ENCODE data around the gene ITLN2.
"Not testable (repeated sequence)": the region's sequence is repeated elsewhere in the genome, so short reads cannot be mapped to it uniquely, and the experiment has no call there.

The ITLN2 gene

DNA sequence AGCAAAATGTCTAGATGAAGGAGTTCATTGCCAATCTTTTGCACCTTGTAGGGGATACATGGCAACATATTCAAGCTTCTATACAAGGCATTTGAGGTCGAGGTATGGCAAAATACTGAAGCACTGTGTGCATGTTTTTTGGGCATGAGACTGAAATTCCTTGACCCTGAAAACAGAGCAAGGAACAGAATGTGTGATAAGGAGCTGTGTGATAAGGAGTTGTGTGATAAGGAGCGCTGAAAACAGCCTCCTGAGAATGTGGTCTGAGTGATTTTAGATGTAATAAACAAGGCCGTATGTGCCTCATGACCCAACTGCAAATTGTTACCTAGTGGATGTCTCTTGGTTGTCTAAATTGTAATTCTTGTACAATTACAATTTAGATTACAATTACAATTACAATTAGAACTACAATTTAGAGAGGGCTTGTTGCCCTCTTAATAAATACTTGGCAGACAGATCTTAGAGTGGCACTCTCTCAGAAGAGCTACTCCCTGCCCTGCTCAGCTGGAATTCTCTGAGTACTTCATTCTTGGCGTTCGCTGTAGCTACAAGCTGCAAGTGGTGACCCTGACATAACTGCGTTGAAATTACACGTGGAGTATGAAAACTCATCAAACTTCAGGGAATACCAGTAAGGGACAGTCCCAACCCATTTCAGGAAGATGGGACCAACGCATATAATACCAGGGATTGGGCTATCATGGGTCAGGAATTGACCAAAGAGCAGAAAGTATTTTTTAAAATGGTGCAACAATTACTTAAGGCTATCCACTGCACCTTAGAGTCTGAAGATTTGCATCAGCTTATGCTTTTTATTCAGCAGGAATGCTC lies 49.6 kb downstream of the ITLN2 start:
- DNase-seq: no peak

DNA sequence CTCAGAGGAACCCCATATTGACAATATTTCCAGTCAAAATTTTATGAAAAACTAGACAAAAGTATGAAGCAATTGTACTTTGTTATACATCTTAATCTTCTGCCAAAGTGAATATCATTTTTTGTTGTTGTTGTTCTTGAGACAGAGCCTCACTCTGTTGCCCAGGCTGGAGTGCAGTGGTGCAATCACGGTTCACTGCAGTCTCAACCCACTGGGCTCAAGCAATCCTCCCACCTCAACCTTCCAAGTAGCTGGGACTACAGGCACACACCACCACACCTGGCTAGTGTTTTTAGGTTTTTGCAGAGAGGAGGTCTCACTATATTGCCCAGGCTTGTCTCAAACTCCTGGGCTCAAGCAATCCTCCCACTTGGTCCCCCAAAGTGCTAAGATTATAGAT lies 52.4 kb downstream of the ITLN2 start:
- DNase-seq: not testable (repeated sequence)

- no peak for DNase-seq
Observed at GRCh38 chr1:160901768-160902167, 52.8 kb downstream of the ITLN2 start.

- DNase-seq: not testable (repeated sequence)
Observed at GRCh38 chr1:160900683-160901082, 53.9 kb downstream of the ITLN2 start.
